ENCODE results near the gene ABCB10.

- TF ChIP-seq CTCF (optimal IDR thresholded peaks at IDR 0.05 in 1 of 3, IDR thresholded peaks at IDR 0.05 in 1 of 3, conservative IDR thresholded peaks at IDR 0.05 in 1 of 3; ENCODE audit: extremely low read depth in 1 of 3, insufficient read depth in 2 of 3, low read length in 3 of 3) (no peak), EZH2 (IDR thresholded peaks at IDR 0.05; ENCODE audit: low read length) (no peak)
Measured at GRCh38 chr1:229552732-229553131, 5.8 kb downstream of the ABCB10 start.

Measured in keratinocyte (primary cell).